Measurements from ENCODE around the gene TRIM72.
"Not testable (repeated sequence)": the region's sequence is repeated elsewhere in the genome, so short reads cannot be mapped to it uniquely, and the experiment has no call there.

The TRIM72 gene

DNA sequence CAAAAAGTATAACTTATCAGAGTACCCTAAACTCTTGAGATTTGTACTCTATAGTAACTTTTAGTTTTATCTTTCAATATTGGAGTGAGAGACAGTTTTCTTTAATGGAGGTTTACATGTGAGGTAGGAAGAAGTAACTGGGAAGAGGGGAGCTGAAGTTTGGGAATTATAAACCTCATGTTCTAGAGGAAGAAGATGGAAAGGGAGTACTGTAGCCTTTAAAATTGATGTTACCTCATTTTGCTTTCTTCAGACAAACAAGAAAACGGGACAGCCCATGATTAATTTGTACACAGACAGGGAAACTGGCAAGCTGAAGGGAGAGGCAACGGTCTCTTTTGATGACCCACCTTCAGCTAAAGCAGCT is 24.5 kb upstream of the TRIM72 start:
- H3K4me3 ChIP-seq (ENCODE audit: low read length): no peak overlapping the region
- no peak for DNase-seq (ENCODE audit: low read depth, low spot score)

DNA sequence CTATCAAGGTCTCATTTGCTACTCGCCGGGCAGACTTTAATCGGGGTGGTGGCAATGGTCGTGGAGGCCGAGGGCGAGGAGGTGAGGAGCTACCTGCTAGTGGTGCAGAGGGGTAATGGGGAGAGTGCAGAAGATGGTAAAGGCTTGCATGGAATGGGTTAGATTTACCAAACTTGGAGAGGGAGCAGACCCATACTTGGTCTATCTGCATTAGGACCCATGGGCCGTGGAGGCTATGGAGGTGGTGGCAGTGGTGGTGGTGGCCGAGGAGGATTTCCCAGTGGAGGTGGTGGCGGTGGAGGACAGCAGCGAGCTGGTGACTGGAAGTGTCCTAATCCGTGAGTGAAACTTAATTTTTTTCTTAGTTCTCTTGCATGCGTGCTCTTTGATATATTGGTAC is 23.9 kb upstream of the TRIM72 start:
- DNase-seq (ENCODE audit: low read depth, low spot score): no peak
- H3K4me3 ChIP-seq (ENCODE audit: low read length): no peak overlapping the region

DNA sequence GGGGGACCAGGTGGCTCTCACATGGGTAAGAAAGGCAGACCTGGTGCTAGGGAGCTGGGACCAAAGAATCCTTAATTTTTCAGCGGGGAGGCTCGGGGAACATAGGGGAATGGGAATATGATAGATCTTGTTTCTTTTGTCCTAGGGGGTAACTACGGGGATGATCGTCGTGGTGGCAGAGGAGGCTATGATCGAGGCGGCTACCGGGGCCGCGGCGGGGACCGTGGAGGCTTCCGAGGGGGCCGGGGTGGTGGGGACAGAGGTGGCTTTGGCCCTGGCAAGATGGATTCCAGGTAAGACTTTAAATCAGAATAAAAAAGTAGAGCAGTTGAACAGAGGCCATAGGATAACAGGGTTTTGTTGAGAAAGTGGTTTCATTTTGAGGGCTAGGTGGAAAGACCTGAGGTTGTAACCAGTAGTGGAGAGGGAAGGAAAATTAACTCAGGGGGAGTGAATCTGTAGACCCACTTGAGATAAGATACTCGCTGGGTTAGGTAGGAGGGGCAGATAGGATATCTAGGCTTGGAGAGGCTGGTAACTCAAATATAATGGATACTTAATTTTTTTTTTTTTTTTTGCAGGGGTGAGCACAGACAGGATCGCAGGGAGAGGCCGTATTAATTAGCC is 23.0 kb upstream of the TRIM72 start:
- H3K4me3 ChIP-seq (ENCODE audit: low read length): no peak overlapping the region
- DNase-seq (ENCODE audit: low read depth, low spot score): no peak

DNA sequence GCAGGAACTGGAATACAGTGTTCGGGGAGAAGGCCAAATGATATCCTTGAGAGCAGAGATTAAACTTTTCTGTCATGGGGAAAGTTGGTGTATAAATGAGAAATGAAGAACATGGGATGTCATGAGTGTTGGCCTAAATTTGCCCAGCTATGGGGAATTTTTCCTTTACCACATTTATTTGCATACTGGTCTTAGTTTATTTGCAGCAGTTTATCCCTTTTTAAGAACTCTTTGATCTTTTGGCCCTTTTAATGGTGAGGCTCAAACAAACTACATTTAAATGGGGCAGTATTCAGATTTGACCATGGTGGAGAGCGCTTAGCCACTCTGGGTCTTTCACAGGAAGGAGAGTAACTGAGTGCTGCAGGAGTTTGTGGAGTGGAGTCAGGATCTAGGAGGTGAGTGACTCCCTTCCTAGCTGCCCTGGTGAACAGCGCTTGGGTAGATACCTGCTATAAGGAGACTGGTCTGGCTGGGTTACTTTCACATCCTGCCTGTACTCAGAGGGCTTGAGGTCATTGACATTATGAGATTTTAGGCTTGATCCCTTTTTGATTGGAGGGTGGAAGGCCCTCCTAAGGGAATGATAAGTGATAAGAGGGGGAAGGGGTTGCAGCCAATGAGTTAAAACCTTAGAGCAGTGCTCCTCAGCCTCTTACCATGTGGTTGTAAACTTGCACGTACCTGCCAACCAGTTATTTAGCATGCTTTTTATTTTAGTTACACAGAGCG is 22.1 kb upstream of the TRIM72 start:
- no peak for DNase-seq (ENCODE audit: low read depth, low spot score)
- H3K4me3 ChIP-seq (ENCODE audit: low read length): no peak overlapping the region

GRCh38 chr16:31192856-31193642 is 20.9 kb upstream of the TRIM72 start:
- no peak for DNase-seq (ENCODE audit: low read depth, low spot score)
- no peak overlapping the region for H3K4me3 ChIP-seq (ENCODE audit: low read length)

GRCh38 chr16:31193874-31194273 is 20.0 kb upstream of the TRIM72 start:
- DNase-seq (ENCODE audit: low read depth, low spot score): no peak

DNA sequence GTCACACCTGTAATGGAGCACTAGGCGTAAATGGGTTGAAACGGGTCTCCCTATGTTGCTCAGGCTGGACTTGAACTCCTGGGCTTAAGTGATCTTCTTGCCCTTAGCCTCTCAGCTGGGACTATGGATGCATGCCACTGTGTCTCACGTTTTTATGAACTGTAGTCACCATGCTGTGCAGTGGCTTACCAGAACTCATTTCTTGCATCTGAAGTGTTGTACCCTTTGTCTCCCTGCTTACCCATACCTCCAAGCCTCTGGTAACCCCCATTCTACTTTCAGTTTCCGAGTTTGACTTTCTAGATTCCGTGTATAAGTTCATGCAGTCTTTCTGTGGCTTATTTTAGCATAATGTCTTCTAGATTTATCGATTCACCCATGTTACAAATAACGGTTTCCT is 19.0 kb upstream of the TRIM72 start:
- DNase-seq (ENCODE audit: low read depth, low spot score): no peak
- H3K4me3 ChIP-seq (ENCODE audit: low read length): no peak overlapping the region

More at GRCh38 chr16:31193874-31194273, 20.0 kb upstream of the TRIM72 start:
- no peak overlapping the region for H3K4me3 ChIP-seq (ENCODE audit: low read length)

- not testable (repeated sequence) for DNase-seq (ENCODE audit: low read depth, low spot score)
Measured at GRCh38 chr16:31195861-31196260, 18.1 kb upstream of the TRIM72 start.

GRCh38 chr16:31196324-31197088 is 17.4 kb upstream of the TRIM72 start:
- H3K4me3 ChIP-seq (ENCODE audit: low read length): no peak overlapping the region
- DNase-seq (ENCODE audit: low read depth, low spot score): no peak

More at GRCh38 chr16:31195861-31196260, 18.1 kb upstream of the TRIM72 start:
- not testable (repeated sequence) for H3K4me3 ChIP-seq (ENCODE audit: low read length)

DNA sequence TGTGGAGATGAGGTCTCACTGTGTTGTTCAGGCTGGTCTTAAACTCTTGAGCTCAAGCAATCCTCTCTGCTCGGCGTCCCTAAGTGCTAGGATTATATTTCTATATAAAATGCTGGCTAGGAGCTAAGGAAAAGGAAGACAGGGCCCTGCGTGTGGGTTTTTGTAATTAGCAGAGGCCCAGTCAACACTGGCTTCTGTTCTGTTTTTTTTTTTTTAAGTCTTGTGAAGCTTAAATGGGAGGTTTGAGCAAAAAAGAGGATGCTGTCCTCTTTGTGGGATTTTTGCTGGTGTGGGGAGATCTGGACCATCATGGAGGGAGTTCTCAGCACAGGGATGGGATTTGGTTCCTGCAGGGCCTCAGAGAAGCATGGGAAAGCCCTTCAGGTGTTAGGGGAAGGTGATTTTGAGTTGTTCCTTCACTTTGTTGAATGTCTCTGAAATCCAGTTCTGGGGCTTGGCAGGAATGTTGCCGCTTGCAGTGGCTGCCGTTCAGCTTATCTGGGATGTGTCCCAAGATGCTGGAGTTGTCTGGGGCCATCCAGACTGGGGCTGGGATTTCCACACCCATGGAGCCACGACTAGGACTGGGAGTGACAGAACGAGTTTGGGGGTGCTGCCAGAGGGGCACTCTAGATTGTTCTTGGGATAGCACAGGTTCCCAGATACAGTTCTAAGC is 15.6 kb upstream of the TRIM72 start:
- DNase-seq (ENCODE audit: low read depth, low spot score): no peak
- H3K4me3 ChIP-seq (ENCODE audit: low read length): no peak overlapping the region

DNA sequence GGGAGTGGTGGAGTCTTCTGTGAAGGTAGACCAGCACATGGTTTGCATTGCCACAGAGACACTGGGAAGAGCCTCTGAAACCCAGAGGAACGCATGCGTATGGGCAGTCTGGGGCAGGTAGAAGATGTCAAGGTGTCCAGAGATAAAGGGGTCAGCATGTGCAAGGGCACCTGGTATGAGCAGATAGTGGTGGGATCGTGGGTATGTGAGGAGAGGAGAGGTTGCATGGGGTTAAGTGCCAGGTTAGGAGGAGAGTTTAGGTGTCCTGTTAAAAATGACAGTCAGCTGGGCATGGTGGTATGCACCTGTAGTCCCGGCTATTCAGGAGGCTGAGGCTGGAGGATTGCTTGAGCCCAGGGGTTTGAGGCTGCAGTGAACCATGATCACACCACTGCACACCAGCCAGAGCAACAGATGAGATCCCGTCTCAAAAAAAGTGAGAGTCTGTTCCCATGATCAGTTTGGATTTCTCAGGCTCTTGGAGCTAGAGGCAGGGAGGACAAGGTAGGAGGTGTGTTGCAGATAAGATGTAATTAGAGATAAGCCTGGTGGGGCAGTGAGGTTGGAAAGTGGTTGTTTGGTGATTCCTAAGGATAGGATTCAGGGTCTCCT is 14.4 kb upstream of the TRIM72 start:
- H3K4me3 ChIP-seq (ENCODE audit: low read length): no peak overlapping the region
- DNase-seq (ENCODE audit: low read depth, low spot score): no peak

GRCh38 chr16:31200111-31200510 is 13.8 kb upstream of the TRIM72 start:
- not testable (repeated sequence) for DNase-seq (ENCODE audit: low read depth, low spot score); H3K4me3 ChIP-seq (ENCODE audit: low read length)

GRCh38 chr16:31200821-31201568 is 12.9 kb upstream of the TRIM72 start:
- H3K4me3 ChIP-seq (ENCODE audit: low read length): no peak overlapping the region
- DNase-seq (ENCODE audit: low read depth, low spot score): peak; percentile 45

DNA sequence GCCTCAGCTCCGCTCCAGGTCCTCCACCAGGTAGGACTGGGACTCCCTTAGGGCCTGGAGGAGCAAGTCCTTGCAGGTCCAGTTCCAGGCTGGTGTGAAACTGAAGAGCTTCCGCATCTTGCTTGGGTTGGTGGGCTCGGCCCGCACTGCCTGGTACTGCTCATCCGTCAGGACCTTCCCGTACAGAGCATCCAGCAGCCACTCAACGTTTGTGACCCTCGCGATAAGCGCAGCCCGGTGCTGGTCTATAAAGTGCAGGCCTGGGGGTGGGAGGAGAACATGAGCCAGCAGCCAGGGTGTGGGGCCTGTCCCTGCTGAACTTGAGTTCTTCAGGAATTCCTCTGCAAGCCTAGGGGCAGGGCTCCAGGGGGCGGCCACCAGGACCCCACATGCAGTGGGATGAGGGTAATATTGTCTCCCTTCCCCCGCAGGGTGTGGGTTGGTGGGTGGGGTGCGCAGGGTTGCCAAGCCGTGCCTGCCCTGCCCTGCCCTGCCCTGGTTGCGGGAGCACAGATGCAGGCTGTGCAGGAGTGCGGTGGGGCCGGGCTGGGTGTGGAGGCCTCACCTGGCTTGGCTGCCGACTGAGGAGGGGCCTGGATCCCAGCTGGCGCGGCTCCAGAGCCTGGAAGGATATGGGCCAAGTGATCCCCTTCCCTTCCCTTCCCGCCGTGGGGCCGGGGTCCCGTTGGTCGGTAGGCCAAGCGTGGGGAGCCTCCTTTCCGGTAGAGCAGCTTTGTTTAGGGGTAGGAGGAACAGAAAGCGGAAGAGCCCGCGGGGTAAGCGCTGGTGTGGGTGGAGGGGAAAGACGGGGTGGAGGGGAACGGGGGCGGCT is 12.1 kb upstream of the TRIM72 start:
- H3K4me3 ChIP-seq (ENCODE audit: low read length): no peak overlapping the region
- DNase-seq (ENCODE audit: low read depth, low spot score): no peak

DNA sequence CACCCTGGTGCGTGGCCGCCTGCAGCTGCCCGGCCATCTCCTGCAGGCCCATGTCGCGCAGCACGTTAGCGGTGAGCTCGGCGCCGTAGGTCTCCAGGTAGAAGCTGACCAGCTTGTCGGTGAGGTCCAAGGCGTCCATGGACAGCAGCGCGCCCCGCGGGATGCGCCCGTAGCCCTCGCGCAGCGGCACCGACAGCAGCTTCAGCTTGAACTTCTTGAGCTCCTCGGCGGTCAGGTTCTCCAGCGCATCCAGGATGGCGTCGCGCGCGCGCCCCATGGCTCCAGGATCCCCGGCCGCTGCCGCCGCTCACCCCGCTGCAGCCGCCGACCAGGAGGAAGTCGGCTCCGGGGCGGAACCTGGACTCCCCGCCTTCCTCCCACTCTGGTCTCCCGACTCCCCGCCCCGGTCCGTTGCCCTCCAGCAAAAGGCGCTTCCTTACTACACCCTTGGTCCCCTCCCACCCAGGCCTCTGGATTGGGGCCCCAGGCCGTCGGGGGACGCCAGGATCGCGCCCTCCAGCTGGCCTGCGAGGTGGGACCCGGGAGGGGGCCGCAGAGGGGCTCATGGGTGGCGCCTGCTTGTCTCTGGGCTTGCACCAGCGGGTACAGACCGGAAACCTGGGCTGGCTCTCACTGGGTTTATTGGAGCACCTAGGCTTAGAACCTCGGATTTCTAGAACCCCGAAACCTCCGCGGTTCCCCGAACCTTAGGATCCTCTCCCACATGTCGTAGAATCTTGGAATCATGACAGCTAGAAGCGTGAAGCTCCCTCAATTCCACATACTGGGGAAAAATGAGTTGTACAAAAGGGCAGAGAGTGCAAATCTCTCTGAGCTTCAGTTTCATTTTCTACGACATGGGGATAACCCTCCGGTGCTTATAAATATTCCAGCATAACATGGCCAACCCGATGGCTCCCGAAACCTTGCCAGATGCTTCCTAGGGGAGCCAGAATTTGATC is 11.2 kb upstream of the TRIM72 start, which contains the start of gene PYCARD:
Gene PYCARD, minus strand, starts transcription at position 347 of the 962 bp plus-strand sequence. Its CDS starts 70 bp downstream, at position 277.
- no peak within 1 kb of the TSS for H3K4me3 ChIP-seq (ENCODE audit: low read length)
- DNase-seq (ENCODE audit: low read depth, low spot score): no peak

Data from Jurkat, Clone E6-1 (cell line).